Measurements from ENCODE around the gene STK10. TPM values are rescaled to one million over a fixed set of nuclear protein-coding genes. Genes with fewer than 3 reads are reported as not detected.

The STK10 gene
- total and polyA plus RNA-seq, 2 of the 8 experiments (the other 6 are each of a cell fraction or from before 2014, with no cell fraction given) = 10.5 to 21.4 TPM

DNA sequence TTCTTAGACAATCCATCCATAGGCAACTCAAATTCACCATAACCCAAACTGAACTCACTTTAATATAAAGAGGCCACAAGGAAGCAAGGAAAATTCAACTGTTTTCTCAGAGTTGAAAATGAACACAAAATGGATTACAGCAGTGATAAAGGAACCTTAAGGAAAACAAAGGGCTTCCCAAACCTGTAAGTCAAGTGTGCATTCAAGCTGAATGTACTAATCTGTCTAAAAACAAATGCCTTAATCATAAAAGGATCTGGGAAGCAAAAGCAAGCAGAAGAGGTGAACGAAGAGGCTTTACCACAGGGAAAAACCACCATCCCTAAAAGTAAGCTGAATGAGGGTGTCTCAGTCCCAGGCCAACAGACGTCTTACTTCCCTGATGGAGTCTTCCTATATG, 195.2 kb downstream of the STK10 start:
- H2BK5ac ChIP-seq (ENCODE audit: low read depth, low read length) = no peak overlapping the region
- H3K79me1 ChIP-seq (ENCODE audit: low read depth, low read length) = peaks cover 2% of the 10 kb centered on the region
- no peak overlapping the region for H3K4me3 ChIP-seq (ENCODE audit: extremely low read depth in 1 of 4, insufficient read depth in 2 of 4, low read depth in 3 of 4, low read length in 4 of 4)
- H3K4me1 ChIP-seq (replicated peaks in 1 of 4; ENCODE audit: control insufficient read depth in 3 of 4, insufficient read depth in 4 of 4, low read length in 3 of 4) = peaks cover 2 to 14% (median 8%) of the 10 kb centered on the region in 4 experiments; a peak in 4 of 7 replicates
- H3K23ac ChIP-seq (ENCODE audit: insufficient read length) = no peak overlapping the region
- peaks cover 12 to 24% of the 10 kb centered on the region in 2 experiments for H4K20me1 ChIP-seq (replicated peaks in 1 of 2; ENCODE audit: control insufficient read depth in 1 of 2, insufficient read depth in 2 of 2, low read length in 2 of 2)
- no peak overlapping the region for H2BK12ac ChIP-seq (ENCODE audit: low read depth, low read length)
- no peak overlapping the region for H2BK20ac ChIP-seq (ENCODE audit: low read length)
- no peak overlapping the region for H3K56ac ChIP-seq (replicated peaks; ENCODE audit: insufficient read length, low read depth, low read length)
- no peak overlapping the region for H3K27ac ChIP-seq (ENCODE audit: low read depth, low read length)
- DNase-seq (ENCODE audit: low read depth in 1 of 2, low spot score in 2 of 2) (no peak), FAIRE-seq (no peak)
- no peak overlapping the region for H2BK15ac ChIP-seq (ENCODE audit: low read length)
- no peak overlapping the region for H3K18ac ChIP-seq (ENCODE audit: extremely low read depth, low read length)
- no peak overlapping the region for H2AK5ac ChIP-seq (ENCODE audit: low read depth, low read length)
- no peak overlapping the region for H4K8ac ChIP-seq (ENCODE audit: extremely low read depth, insufficient read depth, low read length)
- no peaks in the 10 kb centered on the region for H3K9me3 ChIP-seq (ENCODE audit: insufficient read depth in 2 of 2, low read depth in 1 of 2, low read length in 1 of 2)
- H2BK120ac ChIP-seq (replicated peaks; ENCODE audit: low read depth, low read length) = no peak overlapping the region
- H3K23me2 ChIP-seq (ENCODE audit: low read depth, low read length) = no peaks in the 10 kb centered on the region; the same call in 1 of the 2 replicates
- H3K27me3 ChIP-seq (replicated peaks in 1 of 4; ENCODE audit: control insufficient read depth in 3 of 4, extremely low read depth in 1 of 4, insufficient read depth in 3 of 4, low read length in 3 of 4) = no peaks in the 10 kb centered on the region
- POLR2A ChIA-PET (ENCODE audit: partially characterized antibody) = interaction anchor here (1.3 kb wide), 1 partner anchor 14 kb away, joined by 3 read pairs; the partner anchor contains the start of gene FBXW11
- peaks cover 0 to 27% (median 4%) of the 10 kb centered on the region in 4 experiments; a peak in 2 of 8 replicates for H3K36me3 ChIP-seq (ENCODE audit: control insufficient read depth in 2 of 4, insufficient read depth in 4 of 4, low read length in 3 of 4)
- H3K4me2 ChIP-seq (ENCODE audit: insufficient read depth in 1 of 2, low read depth in 2 of 2, low read length in 2 of 2) = no peak overlapping the region
- H4K91ac ChIP-seq (replicated peaks; ENCODE audit: insufficient read length, low read length) = no peak overlapping the region
- H2AFZ ChIP-seq (ENCODE audit: low read length) = no peak overlapping the region
- H3K9ac ChIP-seq (replicated peaks in 1 of 4; ENCODE audit: extremely low read depth in 1 of 4, low read depth in 3 of 4, low read length in 3 of 4) = no peak overlapping the region
- CTCF ChIA-PET (ENCODE audit: partially characterized antibody) = interaction anchor here (1.2 to 1.7 kb wide), 5 partner anchors 20 to 86 kb away, joined by 3 to 7 read pairs (median 4); no protein-coding TSS in a partner anchor
- 83% methylated on average over 2 of the region's 2 CpGs; no CpG with 5 or more reads in 1 of the 2 experiments for WGBS, 2 experiments (ENCODE audit: extremely low coverage in 1 of 2, insufficient coverage in 1 of 2, insufficient read length in 1 of 2, insufficient replicate concordance in 2 of 2, low coverage in 1 of 2, low lambda C conversion rate in 2 of 2, missing lambda C conversion rate in 1 of 2)
- peaks cover 33 to 98% of the 10 kb centered on the region in 2 experiments for H3K79me2 ChIP-seq (ENCODE audit: control insufficient read depth in 1 of 2, insufficient read depth in 2 of 2, low read length in 2 of 2)
- H4K5ac ChIP-seq (ENCODE audit: insufficient read length, low read depth, low read length) = no peak overlapping the region
- H3K4ac ChIP-seq (replicated peaks; ENCODE audit: insufficient read length, low read depth, low read length) = no peak overlapping the region
- no peak overlapping the region for H3K14ac ChIP-seq (ENCODE audit: insufficient read length)
- TF ChIP-seq TEAD4 (IDR thresholded peaks at IDR 0.05; ENCODE audit: low read depth, low read length) (no peak), SIN3A (conservative IDR thresholded peaks at IDR 0.05 in 1 of 2, IDR thresholded peaks at IDR 0.05 in 1 of 2; ENCODE audit: low read depth in 1 of 2, low read length in 2 of 2) (no peak), HDAC6 (IDR thresholded peaks at IDR 0.05; ENCODE audit: low read depth, low read length) (no peak), SP4 (IDR thresholded peaks at IDR 0.05; ENCODE audit: low read length) (no peak), HDAC2 (IDR thresholded peaks at IDR 0.05; ENCODE audit: borderline replicate concordance in 1 of 2, low read depth in 2 of 2, low read length in 2 of 2) (no peak), GABPA (IDR thresholded peaks at IDR 0.05; ENCODE audit: borderline replicate concordance, insufficient read depth, low read length) (no peak), CTCF (IDR thresholded peaks at IDR 0.05; ENCODE audit: control extremely low read depth in 1 of 3, insufficient read depth in 1 of 3, low read depth in 1 of 3, low read length in 3 of 3) (no peak), ASH2L (IDR thresholded peaks at IDR 0.05; ENCODE audit: low read length) (no peak), EGR1 (IDR thresholded peaks at IDR 0.05; ENCODE audit: borderline replicate concordance, low read depth, low read length) (no peak), CTBP2 (IDR thresholded peaks at IDR 0.05; ENCODE audit: borderline replicate concordance, insufficient read depth, insufficient read length, low read length) (no peak), CREB1 (IDR thresholded peaks at IDR 0.05) (no peak)

Data from H1 (cell line).